HG03280 (cell line): ENCODE measurements around the gene ZNF700.
A peak's percentile ranks its signal among the peaks of the same experiment; 100 is the strongest.
"Not testable (repeated sequence)": the region's sequence is repeated elsewhere in the genome, so short reads cannot be mapped to it uniquely, and the experiment has no call there.

Source experiments
- ATAC-seq: cut with Tn5 transposase; IDR thresholded peaks from one replicate; pipeline ENCODE4 v1.9.1; 2021; ENCODE audit warnings: mild to moderate bottlenecking, moderate library complexity; ENCODE audit not compliant: unreplicated experiment

Gene ZNF700

GRCh38 chr19:11935829-11936228, 10.9 kb downstream of the ZNF700 start:
- ATAC-seq = not testable (repeated sequence)

DNA sequence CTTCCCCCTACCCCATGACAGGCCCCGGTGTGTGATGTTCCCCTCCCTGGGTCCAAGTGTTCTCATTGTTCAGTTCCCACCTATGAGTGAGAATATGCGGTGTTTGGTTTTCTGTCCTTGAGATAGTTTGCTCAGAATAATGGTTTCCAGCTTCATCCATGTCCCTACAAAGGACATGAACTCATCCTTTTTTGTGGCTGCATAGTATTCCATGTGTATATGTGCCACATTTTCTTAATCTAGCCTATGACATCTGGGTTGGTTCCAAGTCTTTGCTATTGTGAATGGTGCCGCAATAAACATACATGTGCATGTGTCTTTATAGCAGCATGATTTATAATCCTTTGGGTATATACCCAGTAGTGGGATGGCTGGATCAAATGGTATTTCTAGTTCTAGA, 13.5 kb downstream of the ZNF700 start:
- not testable (repeated sequence) for ATAC-seq

DNA sequence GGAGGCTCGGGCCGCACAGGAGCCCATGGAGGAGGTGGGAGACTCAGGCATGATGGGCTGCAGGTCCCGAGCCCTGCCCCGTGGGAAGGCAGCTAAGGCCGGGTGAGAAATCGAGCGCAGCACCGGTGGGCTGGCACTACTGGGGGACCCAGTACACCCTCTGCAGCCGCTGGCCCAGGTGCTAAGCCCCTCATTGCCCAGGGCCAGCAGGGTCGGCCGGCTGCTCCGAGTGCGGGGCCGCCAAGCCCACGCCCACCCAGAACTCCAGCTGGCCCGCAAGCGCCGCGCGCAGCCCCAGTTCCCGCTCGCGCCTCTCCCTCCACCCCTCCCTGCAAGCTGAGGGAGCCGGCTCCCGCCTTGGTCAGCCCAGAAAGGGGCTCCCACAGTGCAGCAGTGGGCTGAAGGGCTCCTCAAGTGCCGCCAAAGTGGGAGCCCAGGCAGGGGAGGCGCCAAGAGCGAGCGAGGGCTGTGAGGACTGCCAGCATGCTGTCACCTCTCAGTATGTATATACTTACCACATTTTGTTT, 16.5 kb downstream of the ZNF700 start:
- ATAC-seq = not testable (repeated sequence)

DNA sequence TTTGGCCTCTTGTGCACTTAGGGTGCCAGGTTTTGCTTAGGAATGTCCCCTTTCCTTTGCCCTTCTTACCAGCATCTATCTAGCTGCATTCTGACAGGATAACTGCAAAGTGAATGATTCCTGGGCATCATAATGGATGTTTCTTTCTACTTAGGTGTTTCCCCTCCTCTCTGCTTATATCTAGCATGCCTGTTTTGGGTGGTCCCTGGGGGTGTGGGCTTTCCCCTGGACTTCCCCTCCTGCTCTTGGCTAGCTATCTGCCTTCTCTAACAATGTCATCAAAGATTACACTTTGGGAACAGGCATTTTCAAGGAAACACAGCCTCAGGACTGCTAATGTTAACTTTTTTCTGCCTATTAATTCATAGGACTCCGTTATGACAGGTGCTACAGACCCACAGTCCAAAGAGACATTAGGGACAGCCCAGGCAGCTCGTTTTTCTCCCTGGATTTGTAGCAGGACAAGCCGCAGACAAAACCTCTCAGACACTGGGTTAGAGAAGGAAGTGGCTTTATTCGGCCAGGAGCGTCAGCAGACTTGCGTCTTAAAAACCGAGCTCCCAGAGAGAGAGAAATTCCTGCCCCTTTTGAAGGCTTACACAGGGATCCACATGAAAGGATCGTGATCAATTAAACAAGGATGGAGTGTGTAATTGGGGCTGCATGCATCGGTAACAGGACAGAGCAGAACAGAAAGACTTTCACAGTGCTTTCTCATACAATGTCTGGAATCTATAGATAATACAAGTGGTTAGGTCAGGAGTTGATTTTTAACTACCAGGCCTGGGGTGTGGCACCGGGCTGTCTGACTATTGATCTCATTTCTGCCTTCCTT, 17.3 kb downstream of the ZNF700 start:
- ATAC-seq = no peak

GRCh38 chr19:11942843-11943108, 17.9 kb downstream of the ZNF700 start:
- no peak for ATAC-seq

GRCh38 chr19:11944656-11945055, 19.7 kb downstream of the ZNF700 start:
- ATAC-seq = no peak

- no peak for ATAC-seq
These were observed 23.7 kb downstream of the ZNF700 start for GRCh38 chr19:11948646-11949045.

GRCh38 chr19:11949201-11949600, 24.3 kb downstream of the ZNF700 start:
- no peak for ATAC-seq

GRCh38 chr19:11949614-11950080, 24.7 kb downstream of the ZNF700 start:
- not testable (repeated sequence) for ATAC-seq

DNA sequence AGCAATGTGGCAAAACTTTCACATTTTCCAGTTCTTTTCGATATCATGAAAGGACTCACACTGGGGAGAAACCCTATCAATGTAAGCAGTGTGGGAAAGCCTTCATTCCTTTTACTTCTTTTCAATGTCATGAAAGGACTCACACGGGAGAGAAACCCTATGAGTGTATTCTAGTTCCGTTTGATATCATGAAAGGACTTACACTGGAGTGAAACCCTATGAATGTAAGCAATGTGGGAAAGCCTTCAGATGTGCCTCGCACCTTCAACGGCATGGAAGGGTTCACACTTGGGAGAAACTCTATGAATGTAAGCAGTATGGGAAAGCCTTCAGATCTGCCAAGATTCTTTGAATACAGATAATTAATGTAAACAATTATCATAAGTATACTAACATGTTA, 25.4 kb downstream of the ZNF700 start:
- no peak for ATAC-seq

DNA sequence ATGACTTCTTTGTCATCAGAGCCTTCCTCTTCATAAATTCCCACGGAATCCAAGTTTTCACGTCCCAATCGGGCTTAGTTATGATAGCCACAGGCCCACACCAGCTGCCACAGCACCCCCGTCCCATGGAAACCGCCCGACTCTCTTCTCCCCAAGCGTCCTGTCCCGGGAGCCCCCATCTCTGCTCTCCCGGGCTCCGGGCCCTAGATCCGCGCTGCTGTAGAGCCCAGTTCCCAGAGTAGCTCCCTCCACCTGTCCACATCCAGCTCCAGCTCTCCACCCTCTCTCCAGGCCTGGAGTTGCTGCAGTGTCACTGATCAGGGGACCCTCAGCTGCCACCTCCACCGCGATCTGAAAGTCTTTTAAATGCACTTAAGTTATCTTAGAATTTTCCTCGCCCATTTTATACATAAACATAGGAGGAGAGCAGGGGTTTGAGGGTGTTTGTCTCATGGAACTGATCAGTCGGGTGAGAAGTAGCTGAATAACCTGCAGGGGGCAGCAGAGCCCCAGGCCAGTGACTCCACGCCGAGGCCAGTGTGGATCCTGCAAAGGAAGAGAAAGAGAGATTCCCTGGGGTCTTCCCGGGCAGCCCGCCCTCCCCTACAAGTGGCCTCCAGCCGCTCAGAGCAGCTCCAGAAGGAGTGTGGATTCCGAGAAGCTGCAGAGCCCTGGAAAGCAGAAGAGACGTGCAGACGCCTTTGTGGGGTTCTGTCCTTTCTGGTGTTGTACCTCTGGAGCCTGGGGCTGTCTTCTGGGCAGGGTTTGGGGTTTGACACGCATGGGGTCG, 38.9 kb downstream of the ZNF700 start:
- ATAC-seq = no peak

GRCh38 chr19:11964496-11964857, 39.6 kb downstream of the ZNF700 start:
- no peak for ATAC-seq

- ATAC-seq = peak; percentile 94
These were observed 40.1 kb downstream of the ZNF700 start, which contains the start of gene ZNF763 for GRCh38 chr19:11964858-11965645. Gene ZNF763 (plus strand): TSS chr19:11965040. CDS start chr19:11965209, 169 bp downstream.

GRCh38 chr19:11970174-11970573, 45.3 kb downstream of the ZNF700 start:
- no peak for ATAC-seq

DNA sequence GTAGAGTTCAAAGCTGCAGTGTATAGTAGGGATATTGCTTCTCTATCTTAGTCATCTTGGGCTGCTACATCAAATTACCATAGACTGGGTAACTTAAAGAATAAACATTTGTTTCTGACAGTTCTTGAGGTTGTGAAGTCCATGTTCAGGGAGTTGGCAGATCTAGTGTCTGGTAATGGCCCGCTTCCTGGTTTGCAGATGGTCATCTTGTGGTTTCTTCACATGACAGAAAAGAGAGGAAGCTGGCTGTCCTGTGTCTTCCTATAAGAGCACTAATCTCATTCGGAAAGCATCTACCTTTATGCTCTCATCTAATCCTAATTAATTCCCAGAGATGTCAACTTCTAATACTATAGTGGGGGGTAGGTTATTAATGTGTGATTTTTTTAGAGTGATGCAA, 46.1 kb downstream of the ZNF700 start:
- no peak for ATAC-seq

- no peak for ATAC-seq
These were observed 48.3 kb downstream of the ZNF700 start for GRCh38 chr19:11973019-11973810.

GRCh38 chr19:11978492-11979100, 53.7 kb downstream of the ZNF700 start:
- no peak for ATAC-seq

GRCh38 chr19:11979527-11979926, 54.6 kb downstream of the ZNF700 start:
- no peak for ATAC-seq

DNA sequence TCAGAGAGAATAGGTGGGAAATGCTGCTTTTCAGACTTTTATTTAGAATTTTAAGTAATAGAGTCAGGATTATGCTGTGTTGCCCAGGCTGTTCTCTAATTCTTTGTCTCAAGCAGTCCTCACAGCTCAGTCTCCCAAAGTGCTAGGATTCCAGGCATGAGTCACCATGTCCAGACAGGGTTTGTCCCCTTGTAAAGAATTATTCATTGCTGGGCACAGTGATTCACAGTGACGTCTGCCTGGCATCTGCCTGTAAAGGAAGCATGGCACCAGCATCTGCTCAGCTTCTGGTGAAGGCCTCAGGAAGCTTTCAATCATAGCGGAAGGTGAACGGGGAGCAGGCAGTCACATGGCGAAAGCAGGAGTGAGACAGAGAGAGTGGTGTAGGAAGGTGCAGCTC, 57.6 kb downstream of the ZNF700 start:
- ATAC-seq = no peak

GRCh38 chr19:11984986-11985385, 60.1 kb downstream of the ZNF700 start:
- no peak for ATAC-seq
